NCI-H748 (cell line): ENCODE data around the gene CTU2.
A peak's percentile ranks its signal among the peaks of the same experiment; 100 is the strongest.

Source experiments
- DNase-seq: peaks from one replicate; lab custom pipeline; 2025; ENCODE audit not compliant: unreplicated experiment; lab: John Stamatoyannopoulos, UW

CTU2 gene

GRCh38 chr16:88713568-88714419, 7.5 kb downstream of the CTU2 start:
- no peak for DNase-seq

GRCh38 chr16:88714420-88715302, 8.4 kb downstream of the CTU2 start:
- no peak for DNase-seq

GRCh38 chr16:88715312-88716190, 9.2 kb downstream of the CTU2 start:
- no peak for DNase-seq

GRCh38 chr16:88716201-88716600, 9.9 kb downstream of the CTU2 start:
- no peak for DNase-seq

GRCh38 chr16:88716601-88717001, 10.3 kb downstream of the CTU2 start:
- DNase-seq, result no peak

DNA sequence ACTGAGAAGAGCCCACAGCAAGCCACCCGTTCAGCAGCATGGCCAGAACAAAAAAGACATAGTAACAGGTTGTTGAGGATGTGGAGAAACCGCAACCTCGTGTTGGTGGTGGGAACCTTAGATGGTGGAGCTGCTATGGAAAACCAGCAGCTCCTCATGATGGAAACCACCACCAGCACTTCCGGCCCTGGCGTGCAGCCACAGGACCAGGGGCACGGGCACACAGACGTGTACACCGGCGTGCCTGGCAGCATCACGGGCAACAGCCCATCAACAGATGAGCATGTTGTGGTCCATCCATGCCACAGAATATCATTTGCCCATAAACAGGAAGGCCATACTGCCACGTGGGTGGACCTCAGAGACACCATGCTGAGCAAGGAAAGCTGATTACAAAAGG, 11.9 kb downstream of the CTU2 start:
- DNase-seq, result no peak

DNA sequence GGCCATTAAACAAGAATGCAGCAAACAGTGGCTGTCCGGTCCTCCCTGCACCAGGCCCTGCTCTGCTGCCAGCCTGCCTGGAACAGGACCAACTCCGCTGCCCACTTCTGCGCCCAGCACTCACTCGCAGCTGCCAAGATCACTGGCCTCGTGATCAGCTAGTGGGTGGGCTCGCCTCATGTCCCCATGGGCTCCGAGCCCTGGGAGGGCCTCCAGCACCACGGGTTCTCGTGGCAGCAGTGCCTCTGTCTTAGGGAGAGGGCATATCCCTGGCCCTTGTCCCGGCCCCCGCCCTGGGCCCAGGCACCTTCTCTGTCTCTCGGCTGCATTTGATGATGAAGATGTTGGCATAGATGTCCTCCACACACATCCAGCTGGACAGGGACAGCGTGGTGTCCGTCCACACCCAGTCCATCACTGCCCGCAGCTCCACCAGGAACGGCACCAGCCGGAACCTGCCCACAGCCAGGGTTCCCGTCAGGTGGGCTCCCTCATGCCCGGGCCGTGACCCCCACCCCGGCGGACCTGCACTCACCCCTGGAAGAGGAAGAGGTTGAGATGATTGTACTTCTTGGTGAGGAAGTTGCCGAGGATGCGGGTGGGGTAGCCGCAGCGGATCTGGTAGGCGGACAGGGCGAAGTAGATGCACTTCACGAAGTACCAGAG, 13.1 kb downstream of the CTU2 start:
- no peak for DNase-seq

GRCh38 chr16:88719933-88720296, 13.6 kb downstream of the CTU2 start:
- no peak for DNase-seq

GRCh38 chr16:88720396-88720970, 14.2 kb downstream of the CTU2 start:
- no peak for DNase-seq

DNA sequence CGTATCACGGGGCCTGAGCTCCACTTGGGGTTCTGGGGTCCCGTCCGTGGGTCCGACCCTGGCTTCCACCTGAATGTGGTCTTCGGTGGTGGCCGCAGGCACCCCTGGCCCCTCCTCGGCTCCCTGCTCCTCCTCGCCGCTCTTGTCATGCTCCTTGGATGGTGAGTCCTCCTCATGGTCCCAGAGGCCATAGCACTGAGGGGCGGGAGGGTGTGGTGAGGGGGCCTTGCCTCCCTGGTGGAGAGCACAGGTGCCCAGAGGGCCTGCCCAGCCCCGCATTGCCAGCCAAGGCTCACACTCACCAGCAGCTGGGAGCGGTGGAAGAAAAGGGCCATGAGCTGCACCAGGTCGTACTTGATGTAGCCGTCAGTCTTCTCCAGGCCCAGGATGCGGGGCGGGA, 14.9 kb downstream of the CTU2 start:
- no peak for DNase-seq

- DNase-seq, result no peak
These were observed 15.8 kb downstream of the CTU2 start for GRCh38 chr16:88721815-88722755.

- DNase-seq, result peak; percentile 24
These were observed 16.6 kb downstream of the CTU2 start for GRCh38 chr16:88722784-88723506.

DNA sequence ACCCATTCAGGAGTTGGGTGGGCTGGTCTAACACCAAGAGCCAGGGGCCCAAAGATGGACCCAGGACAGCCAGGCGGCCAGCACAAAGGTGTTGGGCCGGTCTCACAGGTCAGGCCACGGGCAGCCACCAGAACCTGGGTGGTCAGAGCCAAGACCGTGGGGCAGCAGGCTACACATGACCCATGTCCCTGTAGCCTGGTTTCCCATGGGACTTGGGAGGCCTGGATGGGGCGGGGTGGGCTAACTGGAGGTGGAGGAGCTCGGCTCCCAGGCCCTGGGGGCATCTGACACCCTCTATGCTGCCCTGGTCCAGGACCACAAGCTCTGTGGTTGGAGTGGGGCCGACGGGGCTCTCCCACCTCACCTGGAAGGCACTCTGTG, 17.2 kb downstream of the CTU2 start:
- no peak for DNase-seq

DNA sequence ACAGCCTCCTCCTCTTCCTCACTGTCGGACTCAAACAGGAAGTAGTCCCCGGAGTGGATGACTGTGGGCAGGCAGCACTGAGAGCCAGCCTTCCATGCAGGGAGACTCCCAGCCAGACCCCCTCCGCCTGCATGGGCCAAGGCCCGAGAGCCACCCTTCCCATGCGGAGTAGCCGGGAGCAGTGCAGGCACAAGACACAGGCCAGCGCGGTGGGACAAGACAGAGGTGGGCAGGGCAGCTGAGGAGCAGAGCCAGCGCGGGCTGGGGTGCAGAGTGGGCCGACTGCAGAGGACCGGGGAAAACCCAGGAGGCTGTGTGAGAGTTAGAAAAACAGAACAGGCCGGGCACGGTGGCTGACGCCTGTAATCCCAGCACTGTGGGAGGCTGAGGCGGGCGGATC, 17.6 kb downstream of the CTU2 start:
- no peak for DNase-seq

DNA sequence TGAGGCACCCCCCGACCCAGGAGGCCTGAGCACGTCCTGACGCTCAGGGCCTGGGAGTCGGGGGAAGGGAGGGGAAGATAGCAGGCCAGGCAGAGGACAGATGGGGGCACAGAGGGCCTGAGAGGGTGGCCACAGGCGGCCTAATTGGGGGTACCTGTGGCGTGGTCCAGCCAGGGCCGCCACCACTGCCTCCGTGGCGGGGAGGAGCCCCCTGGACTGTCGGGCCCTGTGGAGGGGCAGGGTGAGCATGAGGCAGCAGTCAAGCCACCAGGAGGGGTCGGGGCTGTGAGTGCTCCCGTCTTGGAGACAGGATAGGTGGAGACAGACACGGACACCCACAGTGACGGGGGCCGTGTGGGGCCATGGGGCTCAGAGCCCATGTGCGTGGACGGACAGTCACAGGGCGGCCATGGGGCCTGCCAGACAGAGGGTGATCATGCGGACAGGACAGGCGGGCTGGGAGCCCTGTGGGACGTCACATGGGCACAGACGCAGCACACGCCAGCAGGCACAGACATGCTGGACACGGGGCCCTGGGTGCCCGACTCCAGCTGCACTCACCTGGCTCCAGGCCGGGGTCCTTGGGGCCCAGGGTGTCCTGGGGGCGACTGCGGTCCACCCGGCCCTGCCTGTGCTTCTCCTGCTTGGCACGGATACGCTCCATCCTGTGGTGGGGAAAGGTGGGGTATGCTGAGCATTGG, 18.7 kb downstream of the CTU2 start:
- DNase-seq, result no peak

DNA sequence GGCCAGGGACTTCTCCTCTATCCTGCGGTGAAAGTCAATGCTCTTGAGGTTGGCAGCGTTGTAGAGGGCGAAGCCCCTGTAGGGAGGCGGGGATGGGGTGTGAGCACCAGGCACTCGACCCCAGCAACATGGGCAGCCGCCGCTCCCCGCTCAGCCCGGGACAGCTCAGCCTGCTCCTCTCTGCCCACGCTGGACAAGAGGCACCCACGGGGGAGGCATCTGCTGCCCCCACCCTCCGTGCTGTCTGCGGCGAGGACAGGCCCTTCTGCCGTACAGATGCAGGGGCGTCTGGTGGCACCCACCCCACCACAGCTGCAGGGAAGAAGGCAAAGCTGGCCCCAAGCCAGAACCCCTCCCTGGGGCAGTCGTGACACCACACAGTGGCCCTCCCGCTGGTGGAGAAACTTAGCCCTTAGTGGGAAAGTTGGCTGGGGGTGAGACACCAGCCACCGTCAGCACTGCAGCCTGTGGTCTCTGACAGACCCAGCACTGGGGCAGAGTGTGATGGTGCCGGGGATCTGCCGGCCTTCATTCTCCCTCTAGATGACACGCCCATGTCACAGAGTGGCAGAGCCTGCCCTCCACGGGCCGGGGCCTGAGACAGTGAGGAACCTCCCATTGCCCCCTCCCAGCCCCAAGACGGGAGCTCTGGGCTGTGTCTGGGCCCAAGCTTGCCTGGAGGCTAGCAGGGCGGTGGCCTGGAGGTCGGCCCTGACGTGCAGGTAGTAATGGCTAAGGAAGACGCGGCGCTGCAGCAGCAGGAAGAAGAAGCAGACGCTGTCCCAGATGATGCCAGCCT, 19.5 kb downstream of the CTU2 start:
- DNase-seq, result no peak

DNA sequence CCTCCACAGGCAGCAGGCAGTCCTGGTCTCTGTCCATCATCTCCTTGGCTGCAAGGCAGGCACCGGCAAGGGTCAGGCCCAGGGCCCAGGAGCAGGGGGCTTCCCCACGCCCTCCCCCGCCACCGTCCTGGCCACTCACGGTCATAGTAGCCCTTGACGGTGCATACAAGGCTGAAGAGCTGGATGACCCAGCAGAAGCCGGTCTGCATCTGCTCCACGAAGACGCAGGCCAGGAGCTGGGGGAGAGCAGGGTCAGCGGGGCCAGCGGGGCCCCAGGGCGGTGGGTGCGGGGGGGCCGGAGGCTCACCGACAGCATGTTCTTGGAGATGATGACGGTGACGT, 20.1 kb downstream of the CTU2 start:
- DNase-seq, result no peak
